Measurements from ENCODE around the gene VSTM2B. TPM values are rescaled to one million over a fixed set of nuclear protein-coding genes. Genes with fewer than 3 reads are reported as not detected.

Gene VSTM2B
- total RNA-seq, 4 donors from 2014 or later = not detected

- no peaks in the 10 kb centered on the region for H3K36me3 ChIP-seq
- 68 to 91% methylated on average over 3 to 6 of the region's 13 CpGs for WGBS, 2 donors
- H3K27ac ChIP-seq = no peak overlapping the region
- no peak overlapping the region for H3K4me3 ChIP-seq
- peaks cover 0 to 19% (median 0%) of the 10 kb centered on the region in 4 donors for H3K27me3 ChIP-seq
- H3K9me3 ChIP-seq = no peaks in the 10 kb centered on the region
- H3K4me1 ChIP-seq = no peaks in the 10 kb centered on the region
- intact Hi-C loops (cut with DNase I) = no loop called here
- DNase-seq = no peak
- TF ChIP-seq POLR2A (IDR thresholded peaks at IDR 0.05) (no peak), CTCF (IDR thresholded peaks at IDR 0.05) (no peak)
These were observed 20.5 kb upstream of the VSTM2B start for GRCh38 chr19:29505097-29505824.

- Histone ChIP-seq H3K4me1 (no peaks in the 10 kb centered on the region), H3K27ac (no peak overlapping the region), H3K27me3 (peaks cover 0 to 29% (median 0%) of the 10 kb centered on the region in 4 donors), H3K36me3 (no peaks in the 10 kb centered on the region), H3K4me3 (no peak overlapping the region), H3K9me3 (no peaks in the 10 kb centered on the region)
- no peak for DNase-seq
- intact Hi-C loops (cut with DNase I) = no loop called here
- WGBS, 2 donors = 50 to 60% methylated on average over 1 of the region's 1 CpG
- TF ChIP-seq POLR2A (IDR thresholded peaks at IDR 0.05) (no peak), CTCF (IDR thresholded peaks at IDR 0.05) (no peak)
These were observed 19.2 kb upstream of the VSTM2B start for GRCh38 chr19:29506619-29506911.

GRCh38 chr19:29507081-29507860 lies 18.5 kb upstream of the VSTM2B start:
- intact Hi-C loops (cut with DNase I) = no loop called here
- no peak overlapping the region for H3K4me3 ChIP-seq
- H3K4me1 ChIP-seq = no peaks in the 10 kb centered on the region
- H3K36me3 ChIP-seq = no peaks in the 10 kb centered on the region
- no peaks in the 10 kb centered on the region for H3K9me3 ChIP-seq
- H3K27me3 ChIP-seq = peaks cover 0 to 32% (median 0%) of the 10 kb centered on the region in 4 donors
- TF ChIP-seq CTCF (IDR thresholded peaks at IDR 0.05) (no peak), POLR2A (IDR thresholded peaks at IDR 0.05) (no peak)
- DNase-seq = no peak
- 73 to 86% methylated on average over 10 to 15 of the region's 27 CpGs for WGBS, 2 donors
- H3K27ac ChIP-seq = no peak overlapping the region

- H3K27ac ChIP-seq = no peak overlapping the region
- no peak for TF ChIP-seq CTCF (IDR thresholded peaks at IDR 0.05)
- no peak for TF ChIP-seq POLR2A (IDR thresholded peaks at IDR 0.05)
- H3K4me3 ChIP-seq = no peak overlapping the region
- no peaks in the 10 kb centered on the region for H3K9me3 ChIP-seq
- no peak for DNase-seq
- intact Hi-C loops (cut with DNase I) = no loop called here
- H3K27me3 ChIP-seq = peaks cover 0 to 32% (median 0%) of the 10 kb centered on the region in 4 donors
- 11 to 62% methylated on average over 1 of the region's 1 CpG for WGBS, 2 donors
- no peaks in the 10 kb centered on the region for H3K36me3 ChIP-seq
- no peaks in the 10 kb centered on the region for H3K4me1 ChIP-seq
These were observed 17.6 kb upstream of the VSTM2B start for GRCh38 chr19:29508181-29508580.

- intact Hi-C loops (cut with DNase I) = no loop called here
- Histone ChIP-seq H3K9me3 (no peaks in the 10 kb centered on the region), H3K4me1 (no peaks in the 10 kb centered on the region), H3K36me3 (no peaks in the 10 kb centered on the region), H3K27ac (no peak overlapping the region), H3K4me3 (no peak overlapping the region), H3K27me3 (peaks cover 0 to 32% (median 0%) of the 10 kb centered on the region in 4 donors)
- no peak for DNase-seq
- WGBS, 2 donors = 65 to 85% methylated on average over 5 to 8 of the region's 8 CpGs
- TF ChIP-seq POLR2A (IDR thresholded peaks at IDR 0.05) = no peak
- TF ChIP-seq CTCF (IDR thresholded peaks at IDR 0.05) = no peak
These were observed 16.3 kb upstream of the VSTM2B start for GRCh38 chr19:29509456-29509855.
